ENCODE data around the gene GFRA1.

DNA sequence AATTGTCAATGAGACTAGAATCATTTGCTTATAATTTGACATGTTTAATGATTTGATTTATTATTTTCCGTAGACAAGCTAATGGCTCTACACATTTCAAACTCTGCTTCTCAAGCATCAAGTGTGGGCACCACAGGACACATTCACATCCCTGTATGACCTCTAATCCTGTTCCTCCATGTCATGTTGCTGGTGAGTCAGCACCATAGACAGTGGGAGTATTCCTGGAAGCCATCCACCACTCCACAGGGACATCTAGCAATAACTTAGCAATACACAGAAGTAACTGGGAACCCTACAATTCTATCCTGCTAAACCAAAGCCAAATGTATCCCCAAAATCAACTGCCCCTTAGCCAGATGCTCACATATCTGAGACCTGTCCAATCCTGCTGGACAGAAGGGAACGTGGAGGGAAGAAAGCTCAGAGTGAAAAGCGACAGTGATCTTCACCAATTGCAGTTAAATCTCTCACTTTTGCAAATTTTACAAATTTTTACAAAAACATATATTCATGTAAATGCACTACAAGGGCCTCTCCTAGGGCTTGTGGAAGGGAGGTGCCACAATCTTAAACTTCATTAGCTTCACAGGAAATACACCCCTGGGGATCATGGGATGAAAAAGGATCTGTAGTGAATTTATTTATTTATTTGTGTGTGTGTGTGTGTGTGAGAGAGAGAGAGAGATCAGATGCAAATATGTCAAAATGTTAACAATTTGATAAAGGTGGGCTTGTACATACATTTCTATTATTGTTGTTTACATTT, 126.5 kb downstream of the GFRA1 start:
- TF ChIP-seq, protein P1, sequence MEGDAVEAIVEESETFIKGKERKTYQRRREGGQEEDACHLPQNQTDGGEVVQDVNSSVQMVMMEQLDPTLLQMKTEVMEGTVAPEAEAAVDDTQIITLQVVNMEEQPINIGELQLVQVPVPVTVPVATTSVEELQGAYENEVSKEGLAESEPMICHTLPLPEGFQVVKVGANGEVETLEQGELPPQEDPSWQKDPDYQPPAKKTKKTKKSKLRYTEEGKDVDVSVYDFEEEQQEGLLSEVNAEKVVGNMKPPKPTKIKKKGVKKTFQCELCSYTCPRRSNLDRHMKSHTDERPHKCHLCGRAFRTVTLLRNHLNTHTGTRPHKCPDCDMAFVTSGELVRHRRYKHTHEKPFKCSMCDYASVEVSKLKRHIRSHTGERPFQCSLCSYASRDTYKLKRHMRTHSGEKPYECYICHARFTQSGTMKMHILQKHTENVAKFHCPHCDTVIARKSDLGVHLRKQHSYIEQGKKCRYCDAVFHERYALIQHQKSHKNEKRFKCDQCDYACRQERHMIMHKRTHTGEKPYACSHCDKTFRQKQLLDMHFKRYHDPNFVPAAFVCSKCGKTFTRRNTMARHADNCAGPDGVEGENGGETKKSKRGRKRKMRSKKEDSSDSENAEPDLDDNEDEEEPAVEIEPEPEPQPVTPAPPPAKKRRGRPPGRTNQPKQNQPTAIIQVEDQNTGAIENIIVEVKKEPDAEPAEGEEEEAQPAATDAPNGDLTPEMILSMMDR (IDR thresholded peaks at IDR 0.05; ENCODE audit: insufficient read depth, low read length, poor library complexity, severe bottlenecking), result no peak
- no peak for TF ChIP-seq EZH2phosphoT487 (conservative IDR thresholded peaks at IDR 0.05; ENCODE audit: low read length)
